H9 (cell line): Measurements from ENCODE around the gene MUCL3. TPM values are rescaled to one million over a fixed set of nuclear protein-coding genes. Genes with fewer than 3 reads are reported as not detected.

Source experiments
- DNase-seq: peaks from one replicate; pipeline ENCODE4 v3.0.0-alpha.2; 2017
- H2AFZ ChIP-seq: one replicate; pipeline ENCODE4 v1.6.1; 2013; ENCODE audit warnings: mild to moderate bottlenecking, low read length, control low read depth, moderate library complexity
- H2AK5ac ChIP-seq: 2 replicates; pipeline ENCODE4 v1.6.1; 2013; ENCODE audit warnings: low read length, control low read depth, mixed read lengths; ENCODE audit not compliant: insufficient read length
- H2BK120ac ChIP-seq: one replicate; pipeline ENCODE4 v1.6.1; 2013; ENCODE audit warnings: low read depth, mild to moderate bottlenecking, low read length, control low read depth, inconsistent platforms; ENCODE audit not compliant: poor library complexity, severe bottlenecking
- H2BK12ac ChIP-seq: 2 replicates; pipeline ENCODE4 v1.6.1; 2013; ENCODE audit warnings: low read length, control low read depth, mixed read lengths, low read depth; ENCODE audit not compliant: insufficient read length
- H2BK15ac ChIP-seq: 2 replicates; pipeline ENCODE4 v1.6.1; 2013; ENCODE audit warnings: low read depth, low read length, control low read depth
- H2BK20ac ChIP-seq: one replicate; pipeline ENCODE4 v1.6.1; 2013; ENCODE audit warnings: low read depth, mild to moderate bottlenecking, low read length, control low read depth, inconsistent platforms; ENCODE audit not compliant: poor library complexity, severe bottlenecking
- H2BK5ac ChIP-seq: 2 replicates; pipeline ENCODE4 v1.6.1; 2013; ENCODE audit warnings: low read length, control low read depth, mixed read lengths; ENCODE audit not compliant: insufficient read length
- H3K14ac ChIP-seq: 2 replicates; pipeline ENCODE4 v1.6.1; 2013; ENCODE audit warnings: low read length, control low read depth; ENCODE audit not compliant: insufficient read depth
- H3K18ac ChIP-seq: 2 replicates; pipeline ENCODE4 v1.6.1; 2013; ENCODE audit warnings: low read depth, mild to moderate bottlenecking, mixed read lengths, low read length, control low read depth; ENCODE audit not compliant: insufficient read length
- H3K23ac ChIP-seq: 2 replicates; pipeline ENCODE4 v1.6.1; 2013; ENCODE audit warnings: low read length, control low read depth, mixed read lengths, low read depth; ENCODE audit not compliant: insufficient read length
- H3K23me2 ChIP-seq: 2 replicates; pipeline ENCODE4 v1.6.1; 2013; ENCODE audit warnings: low read depth, mild to moderate bottlenecking, mixed read lengths, low read length, control low read depth; ENCODE audit not compliant: insufficient read length, poor library complexity, severe bottlenecking
- H3K27ac ChIP-seq: 2 replicates; pipeline ENCODE4 v1.5.1; 2013; ENCODE audit warnings: low read length, control low read depth, mixed read lengths, low read depth; ENCODE audit not compliant: insufficient read length
- H3K27me3 ChIP-seq: 2 replicates; pipeline ENCODE4 v1.6.1; 2013; ENCODE audit warnings: low read length, control low read depth, inconsistent platforms; ENCODE audit not compliant: insufficient read depth
- H3K4ac ChIP-seq: 2 replicates; pipeline ENCODE4 v1.6.1; 2013; ENCODE audit warnings: low read depth, mild to moderate bottlenecking, control low read depth, inconsistent platforms, low read length, moderate library complexity
- H3K4me1 ChIP-seq: 2 replicates; pipeline ENCODE4 v1.6.1; 2013; ENCODE audit warnings: low read length, control low read depth, inconsistent platforms; ENCODE audit not compliant: insufficient read depth
- H3K4me2 ChIP-seq: 2 replicates; pipeline ENCODE4 v1.6.1; 2013; ENCODE audit warnings: low read length, control low read depth, mixed read lengths; ENCODE audit not compliant: insufficient read length, insufficient read depth
- H3K56ac ChIP-seq: 2 replicates; pipeline ENCODE4 v1.6.1; 2013; ENCODE audit warnings: low read depth, mild to moderate bottlenecking, mixed read lengths, low read length, control low read depth; ENCODE audit not compliant: insufficient read length
- H3K79me1 ChIP-seq: 2 replicates; pipeline ENCODE4 v1.6.1; 2013; ENCODE audit warnings: low read depth, mild to moderate bottlenecking, moderate library complexity, low read length, control low read depth, inconsistent platforms; ENCODE audit not compliant: insufficient read depth, poor library complexity, severe bottlenecking
- H3K79me2 ChIP-seq: 2 replicates; pipeline ENCODE4 v1.6.1; 2013; ENCODE audit warnings: low read length, control low read depth, inconsistent platforms; ENCODE audit not compliant: insufficient read depth
- H3K9ac ChIP-seq: 2 replicates; pipeline ENCODE4 v1.6.1; 2013; ENCODE audit warnings: low read length, control low read depth, mixed read lengths; ENCODE audit not compliant: insufficient read length; ENCODE audit errors: extremely low read depth
- H3K9me3 ChIP-seq: one replicate; pipeline ENCODE4 v1.6.1; 2013; ENCODE audit warnings: low read depth, low read length, inconsistent platforms; ENCODE audit not compliant: control insufficient read depth
- H3T11ph ChIP-seq: one replicate; pipeline ENCODE4 v1.6.1; 2013; ENCODE audit warnings: mild to moderate bottlenecking, low read length, control low read depth, inconsistent platforms
- H4K20me1 ChIP-seq: one replicate; pipeline ENCODE4 v1.6.1; 2013; ENCODE audit not compliant: control insufficient read depth, insufficient read length, insufficient read depth
- H4K5ac ChIP-seq: 2 replicates; pipeline ENCODE4 v1.6.1; 2013; ENCODE audit warnings: low read depth, mild to moderate bottlenecking, mixed read lengths, low read length, control low read depth; ENCODE audit not compliant: insufficient read length
- H4K8ac ChIP-seq: replicated peaks from 2 replicates; pipeline ENCODE4 v1.6.1; 2013; ENCODE audit warnings: low read length, control low read depth, mixed read lengths, low read depth; ENCODE audit not compliant: insufficient read length
- H4K91ac ChIP-seq: 2 replicates; pipeline ENCODE4 v1.6.1; 2013; ENCODE audit warnings: low read depth, mild to moderate bottlenecking, moderate library complexity, mixed read lengths, low read length, control low read depth; ENCODE audit not compliant: insufficient read length
- H3K27ac Mint-ChIP-seq, 3 experiments: 2 replicates in 2 of 3; 3 replicates in 1 of 3; pipeline ENCODE4 v1.8.0; 2020 to 2021; ENCODE audit warnings: mixed read lengths in 3 of 3, mild to moderate bottlenecking in 1 of 3, moderate library complexity in 1 of 3
- H3K27me3 Mint-ChIP-seq: 2 replicates; pipeline ENCODE4 v1.8.0; 2021; ENCODE audit warnings: low read depth, mild to moderate bottlenecking, moderate library complexity, mixed read lengths
- H3K36me3 Mint-ChIP-seq, 3 experiments: 2 replicates in 2 of 3; 3 replicates in 1 of 3; pipeline ENCODE4 v1.8.0; 2020 to 2021; ENCODE audit warnings: low read depth in 3 of 3, mixed read lengths in 3 of 3; ENCODE audit not compliant: insufficient read depth in 1 of 3
- H3K4me1 Mint-ChIP-seq, 2 experiments: 2 replicates each; pipeline ENCODE4 v1.8.0; 2020; ENCODE audit warnings: mixed read lengths in 2 of 2
- H3K4me3 Mint-ChIP-seq, 2 experiments: 2 replicates in 1 of 2; 3 replicates in 1 of 2; pipeline ENCODE4 v1.8.0; 2020 to 2021; ENCODE audit warnings: mild to moderate bottlenecking in 2 of 2, mixed read lengths in 2 of 2, moderate library complexity in 1 of 2
- H3K9me3 Mint-ChIP-seq, 2 experiments: 2 replicates in 1 of 2; 3 replicates in 1 of 2; pipeline ENCODE4 v1.8.0; 2020; ENCODE audit warnings: mild to moderate bottlenecking in 2 of 2, mixed read lengths in 2 of 2, moderate library complexity in 1 of 2
- CTCF ChIP-seq: fragments of 200-600 bp; sonication (generic); conservative IDR thresholded peaks from 3 replicates; pipeline ENCODE4 v1.8.0; 2021; ENCODE audit warnings: antibody characterized with exemption, mild to moderate bottlenecking
- WGBS: extraction: QIAGEN DNeasy Blood & Tissue Kit; methylation state at CpG from one replicate; pipeline ENCODE4 v1.1.7; 2013; ENCODE audit warnings: missing lambda C conversion rate, low lambda C conversion rate, mixed read lengths; ENCODE audit not compliant: insufficient read length; ENCODE audit errors: extremely low coverage; 5-methylcytosine and 5-hydroxymethylcytosine counted together
- total RNA-seq: library from RNA; stranded (reverse); gene quantifications from 2 replicates; pipeline ENCODE4 v1.2.1, GENCODE V29; 2021

The MUCL3 gene
- total RNA-seq, 1 experiment from 2014 or later, result 0.15 TPM

GRCh38 chr6:30947231-30947630 lies 6.5 kb downstream of the MUCL3 start:
- no peak overlapping the region for H2BK5ac ChIP-seq
- no peak overlapping the region for H2AK5ac ChIP-seq
- WGBS, result no CpG with 5 or more reads among the region's 4 CpGs
- no peak overlapping the region for H3K4me2 ChIP-seq
- no peak for TF ChIP-seq CTCF
- H2BK20ac ChIP-seq, result no peak overlapping the region
- H2AFZ ChIP-seq, result no peak overlapping the region
- Mint-ChIP-seq H3K27ac (peak overlapping the region in 1 of 3 experiments; percentile 63; a peak in 1 of 7 replicates), H3K4me1 (peaks cover 15 to 19% of the 10 kb centered on the region in 2 experiments), H3K27me3 (peaks cover 32% of the 10 kb centered on the region), H3K9me3 (peaks cover 0 to 8% of the 10 kb centered on the region in 2 experiments; a peak in 3 of 5 replicates), H3K36me3 (no peaks in the 10 kb centered on the region; a peak in 1 of 7 replicates), H3K4me3 (no peak overlapping the region)
- H3K27ac ChIP-seq, result no peak overlapping the region
- H2BK120ac ChIP-seq, result no peak overlapping the region
- no peaks in the 10 kb centered on the region for H3K23me2 ChIP-seq
- H3K4me1 ChIP-seq, result peaks cover under 1% of the 10 kb centered on the region; the same call in 1 of the 2 replicates
- H4K5ac ChIP-seq, result no peak overlapping the region
- H3K9me3 ChIP-seq, result no peaks in the 10 kb centered on the region
- H2BK15ac ChIP-seq, result no peak overlapping the region
- H4K91ac ChIP-seq, result no peak overlapping the region
- no peaks in the 10 kb centered on the region; the same call in 1 of the 2 replicates for H3K27me3 ChIP-seq
- H3K79me1 ChIP-seq, result no peaks in the 10 kb centered on the region
- H3K79me2 ChIP-seq, result no peaks in the 10 kb centered on the region
- H3K4ac ChIP-seq, result no peak overlapping the region
- H3K23ac ChIP-seq, result no peak overlapping the region
- H4K8ac ChIP-seq, result no peak overlapping the region
- no peak overlapping the region for H3T11ph ChIP-seq
- no peak overlapping the region for H2BK12ac ChIP-seq
- no peak overlapping the region for H3K18ac ChIP-seq
- no peaks in the 10 kb centered on the region for H4K20me1 ChIP-seq
- no peak overlapping the region for H3K56ac ChIP-seq
- no peak for DNase-seq
- H3K9ac ChIP-seq, result no peak overlapping the region
- no peak overlapping the region for H3K14ac ChIP-seq
